GM12878 (cell line): ENCODE results near the gene ZNF2. TPM values are rescaled to one million over a fixed set of nuclear protein-coding genes. Genes with fewer than 3 reads are reported as not detected.

Experiments used
- ATAC-seq: fragments of 200-7000 bp; cut with Tn5 transposase; 3 replicates; pipeline ENCODE4 v1.9.1; 2020; ENCODE audit warnings: mild to moderate bottlenecking, moderate library complexity
- BruUV-seq: library from RNA; stranded (reverse); fragments of 400-500 nt; replicated peaks from 2 replicates; lab custom pipeline; 2021; lab: Mats Ljungman, UMichigan
- CTCF ChIA-PET: fragments of 300-600 bp; sonication (Branson Sonifier 250); formaldehyde crosslinking; extraction: SDS; loops from one replicate; lab custom pipeline; 2021; ENCODE audit warnings: inconsistent platforms; lab: Yijun Ruan, JAX
- POLR2A ChIA-PET: fragments of 350-600 bp; formaldehyde crosslinking; extraction: SDS; loops from one replicate; lab custom pipeline; 2021; ENCODE audit warnings: inconsistent platforms; lab: Charles Lee
- RAD21 ChIA-PET: fragments of 300-600 bp; sonication (Branson Sonifier 250); formaldehyde crosslinking; loops from one replicate; lab custom pipeline; 2023; ENCODE audit warnings: antibody characterized with exemption; ENCODE audit not compliant: unreplicated experiment; lab: Charles Lee
- SMC1A ChIA-PET: fragments of 300-600 bp; sonication (Branson Sonifier 250); formaldehyde crosslinking; loops from one replicate; lab custom pipeline; 2023; ENCODE audit not compliant: unreplicated experiment, uncharacterized antibody; lab: Charles Lee
- DNase-seq: peaks from one replicate; pipeline ENCODE4 v3.0.0-alpha.2; 2011; ENCODE audit warnings: low read depth, low spot score
- FAIRE-seq: peaks from 3 replicates; lab custom pipeline; 2011; peaks lifted over from hg19 to GRCh38; lab: Jason Lieb, UNC
- H2AFZ ChIP-seq: 2 replicates; pipeline ENCODE4 v1.6.0; 2011; ENCODE audit warnings: low read depth, low read length, control low read depth; ENCODE audit not compliant: control insufficient read depth
- H3K27ac ChIP-seq: 2 replicates; pipeline ENCODE4 v1.5.1; 2011; ENCODE audit warnings: control low read depth; ENCODE audit not compliant: control insufficient read depth, insufficient read depth
- H3K27me3 ChIP-seq, 2 experiments: replicated peaks in 1 of 2; 2 replicates each; pipeline versions ENCODE4 v1.6.0 to v1.6.1; 2011; ENCODE audit warnings: low read length in 1 of 2; ENCODE audit not compliant: control insufficient read depth in 2 of 2, insufficient read depth in 2 of 2
- H3K36me3 ChIP-seq, 2 experiments: 2 replicates each; pipeline ENCODE4 v1.5.1; 2011; ENCODE audit warnings: low read length in 1 of 2; ENCODE audit not compliant: control insufficient read depth in 2 of 2, insufficient read depth in 2 of 2
- H3K4me1 ChIP-seq: 2 replicates; pipeline ENCODE4 v1.6.1; 2011; ENCODE audit warnings: mild to moderate bottlenecking, low read length, moderate library complexity, mixed read lengths; ENCODE audit not compliant: control insufficient read depth, insufficient read depth
- H3K4me2 ChIP-seq: 2 replicates; pipeline ENCODE4 v1.6.0; 2011; ENCODE audit warnings: control low read depth; ENCODE audit not compliant: control insufficient read depth, insufficient read depth
- H3K4me3 ChIP-seq: fragments of 200-600 bp; sonication (generic); 2 replicates; pipeline ENCODE4 v1.5.1; 2016
- H3K79me2 ChIP-seq: 2 replicates; pipeline ENCODE4 v1.6.0; 2011; ENCODE audit warnings: low read length; ENCODE audit not compliant: control insufficient read depth, insufficient read depth
- H3K9ac ChIP-seq: 2 replicates; pipeline ENCODE4 v1.8.0; 2011; ENCODE audit warnings: low read length, control low read depth, mixed read lengths; ENCODE audit not compliant: control insufficient read depth, insufficient read depth
- H3K9me3 ChIP-seq: replicated peaks from 3 replicates; pipeline ENCODE4 v1.5.1; 2011; ENCODE audit warnings: mild to moderate bottlenecking, low read length; ENCODE audit not compliant: control insufficient read depth, insufficient read depth
- H4K20me1 ChIP-seq: 2 replicates; pipeline ENCODE4 v1.6.0; 2011; ENCODE audit not compliant: control insufficient read depth, insufficient read depth
- BRCA1 ChIP-seq: IDR thresholded peaks from 2 replicates; pipeline ENCODE4 v1.6.1; 2011; ENCODE audit warnings: low read depth, low read length, improper control_type of control experiment
- NFIC ChIP-seq: IDR thresholded peaks from 2 replicates; pipeline ENCODE4 v1.6.1; 2012; ENCODE audit warnings: low read depth, mild to moderate bottlenecking, inconsistent platforms, low read length, moderate library complexity
- POU2F2 ChIP-seq: IDR thresholded peaks from 3 replicates; pipeline ENCODE4 v1.6.1; 2011; ENCODE audit warnings: low read depth, mild to moderate bottlenecking, low read length, borderline replicate concordance
- RFX5 ChIP-seq: IDR thresholded peaks from 2 replicates; pipeline ENCODE4 v1.6.1; 2011; ENCODE audit warnings: low read depth, low read length, improper control_type of control experiment
- TBL1XR1 ChIP-seq: IDR thresholded peaks from 2 replicates; pipeline ENCODE4 v1.6.1; 2012; ENCODE audit warnings: low read depth, low read length, improper control_type of control experiment
- YBX1 ChIP-seq: fragments of 450-650 bp; IDR thresholded peaks from 2 replicates; pipeline ENCODE4 v1.6.1; 2016; ENCODE audit warnings: antibody characterized with exemption
- ZNF24 ChIP-seq: fragments of 450-650 bp; IDR thresholded peaks from 2 replicates; pipeline ENCODE4 v1.6.1; 2017; ENCODE audit warnings: antibody characterized with exemption, mild to moderate bottlenecking
- WGBS: methylation state at CpG from one replicate; pipeline ENCODE4 v1.1.6; 2016; ENCODE audit warnings: low lambda C conversion rate; ENCODE audit not compliant: insufficient replicate concordance, insufficient coverage; ENCODE audit errors: missing lambda C conversion rate; 5-methylcytosine and 5-hydroxymethylcytosine counted together
- in situ Hi-C: fragments of 300-500 bp; cut with MboI; formaldehyde crosslinking; loops from 9 replicates; pipeline ENCODE4 v1.14.3; 2018; ENCODE audit warnings: mixed read lengths
- intact Hi-C: fragments of 100-400 bp; cut with micrococcal nuclease; formaldehyde crosslinking; loops from one replicate; pipeline ENCODE4 v1.14.2; 2022; ENCODE audit not compliant: unreplicated experiment
- polyA plus RNA-seq, 11 experiments: library from polyadenylated mRNA; depleted of rRNA in 4 of 11; unstranded in 6 of 11; stranded (reverse) in 5 of 11; fragments of >200 nt; fragmentation: Nextera tagmentation in 4 of 11; fragmentation: Illumina TruSeq in 1 of 11; extraction: Ambion mirVana in 4 of 11; extraction: Trizol in 1 of 11; gene quantifications; 1 replicate in 1 of 11; 2 replicates in 10 of 11; pipeline versions ENCODE4 v1.2.1 to v1.2.3, GENCODE V29; 2011 to 2016; ENCODE audit warnings: inconsistent platforms in 2 of 11, missing spikeins in 2 of 11, low read depth in 1 of 11
- total RNA-seq, 4 experiments: library from RNA; depleted of rRNA in 3 of 4; stranded (reverse); fragments of >200 nt in 3 of 4; fragmentation: Illumina TruSeq in 1 of 4; extraction: Trizol in 1 of 4; gene quantifications; 2 replicates each; pipeline versions ENCODE4 v1.2.1 to v1.2.3, GENCODE V29; 2013 to 2021
- TF ChIP-seq, protein P1 (sequence below), 3 experiments: IDR thresholded peaks in 2 of 3; conservative IDR thresholded peaks in 1 of 3; 2 replicates each; pipeline ENCODE4 v1.5.1; 2011; ENCODE audit warnings: low read depth in 3 of 3, low read length in 3 of 3, mild to moderate bottlenecking in 3 of 3, control low read depth in 2 of 3, moderate library complexity in 2 of 3, inconsistent platforms in 1 of 3, mixed read lengths in 1 of 3; ENCODE audit not compliant: control insufficient read depth in 2 of 3, insufficient read depth in 1 of 3; ENCODE audit errors: extremely low read depth in 1 of 3

Gene ZNF2
- total and polyA plus RNA-seq, 10 of the 15 experiments (the other 5 are each of a cell fraction or from before 2014, with no cell fraction given): 2.4 to 5.1 (median 3.5) TPM

DNA sequence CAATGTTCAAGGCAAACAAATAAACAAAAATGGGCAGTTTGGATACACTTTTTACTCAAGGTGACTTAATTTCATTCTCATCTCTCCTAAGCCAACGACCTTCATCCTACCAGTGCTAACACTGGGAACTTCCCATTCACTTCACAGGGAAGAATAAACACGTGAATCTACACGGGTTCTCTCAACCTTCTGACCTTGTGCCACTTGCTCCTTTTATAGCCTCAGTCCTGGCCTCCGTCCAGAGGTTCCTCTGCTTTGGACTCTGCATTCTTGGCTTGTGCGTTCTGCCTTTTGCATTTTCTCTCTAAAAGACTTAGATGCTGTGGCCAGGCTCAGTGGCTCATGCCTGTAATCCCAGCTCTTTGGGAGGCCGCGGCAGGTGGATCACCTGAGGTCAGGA lies 13.8 kb downstream of the ZNF2 start:
- ATAC-seq (no peak), FAIRE-seq (no peak)
- ChIA-PET RAD21 (no interaction called here), SMC1A (interaction anchor here (1.0 kb wide), 1 partner anchor 11 kb away, joined by 3 read pairs; no protein-coding TSS in a partner anchor)
- H3K79me2 ChIP-seq: no peaks in the 10 kb centered on the region
- H3K27me3 ChIP-seq: no peaks in the 10 kb centered on the region
- H3K9ac ChIP-seq: no peak overlapping the region
- intact Hi-C loops: no loop called here
- H3K36me3 ChIP-seq: peaks cover 6 to 11% of the 10 kb centered on the region in 2 experiments; a peak in 3 of 4 replicates
- no peak overlapping the region for H3K4me2 ChIP-seq
- H3K27ac ChIP-seq: no peak overlapping the region
- TF ChIP-seq POU2F2 (no peak), NFIC (no peak), BRCA1 (no peak), RFX5 (no peak), YBX1 (no peak), TBL1XR1 (no peak), ZNF24 (no peak)
- TF ChIP-seq, protein P1, sequence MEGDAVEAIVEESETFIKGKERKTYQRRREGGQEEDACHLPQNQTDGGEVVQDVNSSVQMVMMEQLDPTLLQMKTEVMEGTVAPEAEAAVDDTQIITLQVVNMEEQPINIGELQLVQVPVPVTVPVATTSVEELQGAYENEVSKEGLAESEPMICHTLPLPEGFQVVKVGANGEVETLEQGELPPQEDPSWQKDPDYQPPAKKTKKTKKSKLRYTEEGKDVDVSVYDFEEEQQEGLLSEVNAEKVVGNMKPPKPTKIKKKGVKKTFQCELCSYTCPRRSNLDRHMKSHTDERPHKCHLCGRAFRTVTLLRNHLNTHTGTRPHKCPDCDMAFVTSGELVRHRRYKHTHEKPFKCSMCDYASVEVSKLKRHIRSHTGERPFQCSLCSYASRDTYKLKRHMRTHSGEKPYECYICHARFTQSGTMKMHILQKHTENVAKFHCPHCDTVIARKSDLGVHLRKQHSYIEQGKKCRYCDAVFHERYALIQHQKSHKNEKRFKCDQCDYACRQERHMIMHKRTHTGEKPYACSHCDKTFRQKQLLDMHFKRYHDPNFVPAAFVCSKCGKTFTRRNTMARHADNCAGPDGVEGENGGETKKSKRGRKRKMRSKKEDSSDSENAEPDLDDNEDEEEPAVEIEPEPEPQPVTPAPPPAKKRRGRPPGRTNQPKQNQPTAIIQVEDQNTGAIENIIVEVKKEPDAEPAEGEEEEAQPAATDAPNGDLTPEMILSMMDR (IDR thresholded peaks at IDR 0.05 in 2 of 3, conservative IDR thresholded peaks at IDR 0.05 in 1 of 3; ENCODE audit: control insufficient read depth in 2 of 3, extremely low read depth in 1 of 3, insufficient read depth in 1 of 3, low read depth in 3 of 3, low read length in 3 of 3): no peak
- TF ChIP-seq, all 136 proteins: peak for 0
- Histone ChIP-seq H3K4me1 (no peaks in the 10 kb centered on the region), H4K20me1 (no peaks in the 10 kb centered on the region), H3K4me3 (no peak overlapping the region), H3K9me3 (peaks cover 3% of the 10 kb centered on the region; the same call in 1 of the 3 replicates), H2AFZ (no peak overlapping the region)
- BruUV-seq: no TSS peak
- ChIA-PET CTCF (no interaction called here), POLR2A (no interaction called here)
- in situ Hi-C loops: no loop called here
- DNase-seq: no peak
- WGBS: 85% methylated on average over 7 of the region's 7 CpGs
